HG03521 (cell line): ENCODE measurements around the gene TRIM15.
"Not testable (repeated sequence)": the region's sequence is repeated elsewhere in the genome, so short reads cannot be mapped to it uniquely, and the experiment has no call there.

ENCODE experiments used
- ATAC-seq: cut with Tn5 transposase; IDR thresholded peaks from one replicate; pipeline ENCODE4 v1.9.1; 2021; ENCODE audit warnings: mild to moderate bottlenecking, moderate library complexity; ENCODE audit not compliant: unreplicated experiment

The TRIM15 gene

GRCh38 chr6:30160785-30161531, 2.4 kb upstream of the TRIM15 start, which contains the start of gene TRIM10:
Gene TRIM10, minus strand, starts transcription at chr6:30161211. Its CDS starts 353 bp downstream, at chr6:30160858.
- ATAC-seq: no peak

- ATAC-seq: no peak
Measured at GRCh38 chr6:30162265-30163089, 869 bp upstream of the TRIM15 start.

- no peak for ATAC-seq
Measured at GRCh38 chr6:30163918-30164654, 740 bp downstream of the TRIM15 start.

- ATAC-seq: no peak
Measured at GRCh38 chr6:30164714-30165113, 1.4 kb downstream of the TRIM15 start.

- not testable (repeated sequence) for ATAC-seq
Measured at GRCh38 chr6:30165238-30165637, 1.9 kb downstream of the TRIM15 start.

- ATAC-seq: no peak
Measured at GRCh38 chr6:30167101-30167500, 3.8 kb downstream of the TRIM15 start.

GRCh38 chr6:30168741-30169140, 5.4 kb downstream of the TRIM15 start:
- ATAC-seq: no peak

GRCh38 chr6:30169658-30170614, 6.6 kb downstream of the TRIM15 start:
- ATAC-seq: no peak

- no peak for ATAC-seq
Measured at GRCh38 chr6:30171677-30172471, 8.5 kb downstream of the TRIM15 start.

GRCh38 chr6:30172681-30173080, 9.3 kb downstream of the TRIM15 start:
- ATAC-seq: no peak

- no peak for ATAC-seq
Measured at GRCh38 chr6:30175765-30176164, 12.4 kb downstream of the TRIM15 start.

GRCh38 chr6:30178837-30179236, 15.5 kb downstream of the TRIM15 start:
- ATAC-seq: no peak

GRCh38 chr6:30180145-30180544, 16.8 kb downstream of the TRIM15 start:
- no peak for ATAC-seq

GRCh38 chr6:30184417-30185031, 21.2 kb downstream of the TRIM15 start:
- ATAC-seq: no peak

GRCh38 chr6:30185846-30186484, 22.6 kb downstream of the TRIM15 start:
- ATAC-seq: no peak

GRCh38 chr6:30188541-30188940, 25.2 kb downstream of the TRIM15 start:
- no peak for ATAC-seq

GRCh38 chr6:30192076-30192475, 28.7 kb downstream of the TRIM15 start:
- no peak for ATAC-seq
